Midbrain (tissue), 1 donor: ENCODE results near the gene ARRB1.

ENCODE experiments used
- DNase-seq: peaks from one replicate; lab custom pipeline; 2025; lab: John Stamatoyannopoulos, UW

The ARRB1 gene

DNA sequence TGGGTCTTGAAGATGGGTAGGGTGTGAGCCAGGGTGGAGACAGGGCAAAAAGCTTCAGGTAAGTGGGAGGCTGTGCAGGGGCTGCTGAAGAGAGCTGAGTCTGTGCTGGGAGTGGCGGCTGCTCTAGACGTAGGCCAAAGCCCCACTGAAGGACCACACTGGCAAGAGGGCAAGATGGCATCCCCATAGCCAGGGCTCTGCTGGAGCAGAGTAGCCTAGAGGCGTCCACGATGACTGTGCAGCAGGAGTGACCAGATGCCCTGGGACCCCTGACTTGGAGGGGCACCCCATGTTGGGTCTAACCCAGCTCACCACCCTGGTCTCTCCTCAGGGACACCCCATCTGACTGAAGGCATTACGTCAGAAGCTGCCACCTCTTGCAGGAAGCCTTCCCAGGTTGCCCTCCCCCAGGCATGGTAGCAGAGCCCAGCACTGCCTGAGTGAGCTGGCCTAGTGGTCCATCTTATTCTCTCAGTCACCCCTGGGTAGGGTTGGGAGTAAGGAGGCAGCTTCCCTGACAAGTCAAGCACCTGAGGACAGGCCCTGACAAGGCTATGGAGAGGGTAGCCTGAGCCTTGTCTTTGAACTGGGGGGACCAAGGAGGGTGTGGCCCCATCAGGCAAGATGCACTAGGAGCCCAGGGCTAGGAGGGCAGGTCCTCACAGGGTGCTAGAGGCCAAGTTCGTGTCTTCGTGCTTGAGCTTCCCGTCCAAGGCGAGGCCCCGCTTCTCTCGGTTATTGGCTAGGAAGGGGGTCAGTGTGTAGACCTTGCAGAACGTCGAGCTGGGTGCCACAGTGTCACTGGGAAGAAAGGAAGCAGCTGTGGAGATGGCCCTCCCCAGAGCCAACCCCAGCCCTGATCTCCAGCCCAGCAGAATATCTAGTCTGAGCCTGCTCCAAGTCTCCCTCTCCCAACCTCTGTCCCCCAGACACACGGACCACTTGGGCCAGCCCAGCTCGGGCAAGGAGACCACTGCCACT lies 77.8 kb downstream of the ARRB1 start:
- DNase-seq, result no peak

DNA sequence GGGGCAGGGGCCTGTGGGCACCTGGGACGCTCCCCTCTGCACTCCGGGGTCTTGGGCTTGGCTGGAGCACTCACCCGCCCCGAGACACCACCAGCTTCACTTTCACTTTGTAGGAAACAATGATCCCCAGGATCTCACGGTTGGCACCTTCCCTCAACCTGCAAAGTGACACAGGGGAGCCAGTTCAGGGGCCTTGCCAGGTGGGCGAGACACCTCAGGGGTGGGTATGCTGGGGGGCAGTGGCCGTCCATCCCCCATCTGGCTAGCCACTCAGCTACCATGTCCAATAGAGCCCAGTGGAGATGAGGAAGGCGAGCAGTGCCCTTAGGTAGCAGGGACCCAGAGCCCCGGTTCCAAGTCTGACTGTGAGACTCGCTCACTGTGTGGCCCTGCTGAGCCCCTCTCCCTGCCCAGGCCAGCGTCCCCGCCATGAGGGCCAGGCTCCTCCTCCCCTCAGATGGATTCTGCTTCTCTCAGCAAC lies 78.6 kb downstream of the ARRB1 start:
- DNase-seq, result no peak

DNA sequence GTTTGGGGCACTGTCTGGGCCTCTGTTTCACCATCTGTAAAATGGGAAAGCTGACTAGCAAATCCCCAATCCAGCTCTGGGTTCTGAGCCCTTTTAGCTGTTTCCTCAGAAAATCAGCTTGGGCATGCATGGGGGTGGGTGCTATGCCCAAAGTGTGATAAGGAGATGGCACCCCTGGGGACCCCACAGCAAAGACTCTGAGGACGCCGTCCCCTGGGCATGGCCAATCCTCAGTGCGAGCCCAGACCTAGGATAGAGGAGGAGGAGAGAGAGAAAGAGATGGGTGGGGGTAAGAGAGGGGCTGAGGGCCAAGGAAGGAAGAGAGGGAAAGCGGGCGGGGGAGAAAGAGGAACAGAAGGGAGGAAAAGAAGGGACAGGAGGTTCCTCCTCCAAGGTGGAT lies 79.1 kb downstream of the ARRB1 start:
- no peak for DNase-seq

DNA sequence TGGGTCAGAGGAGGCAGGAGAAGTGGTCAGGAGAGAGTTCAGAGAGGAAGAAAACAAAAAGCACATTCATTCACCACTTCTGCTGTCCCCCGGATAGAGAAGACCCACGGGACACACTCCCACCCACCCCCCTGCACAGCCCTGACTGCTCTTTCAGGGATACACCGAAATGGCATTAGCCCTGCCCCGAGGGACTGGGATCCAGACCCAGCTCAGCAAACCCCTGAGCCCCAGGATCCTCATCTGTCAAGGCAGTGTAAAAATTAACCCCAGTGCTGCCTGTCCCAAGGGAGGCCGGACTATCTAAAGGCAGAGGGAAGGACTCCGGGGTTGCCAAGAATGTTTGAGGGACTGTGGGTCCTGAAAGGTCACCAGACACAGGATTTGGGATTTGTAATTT lies 79.7 kb downstream of the ARRB1 start:
- no peak for DNase-seq

DNA sequence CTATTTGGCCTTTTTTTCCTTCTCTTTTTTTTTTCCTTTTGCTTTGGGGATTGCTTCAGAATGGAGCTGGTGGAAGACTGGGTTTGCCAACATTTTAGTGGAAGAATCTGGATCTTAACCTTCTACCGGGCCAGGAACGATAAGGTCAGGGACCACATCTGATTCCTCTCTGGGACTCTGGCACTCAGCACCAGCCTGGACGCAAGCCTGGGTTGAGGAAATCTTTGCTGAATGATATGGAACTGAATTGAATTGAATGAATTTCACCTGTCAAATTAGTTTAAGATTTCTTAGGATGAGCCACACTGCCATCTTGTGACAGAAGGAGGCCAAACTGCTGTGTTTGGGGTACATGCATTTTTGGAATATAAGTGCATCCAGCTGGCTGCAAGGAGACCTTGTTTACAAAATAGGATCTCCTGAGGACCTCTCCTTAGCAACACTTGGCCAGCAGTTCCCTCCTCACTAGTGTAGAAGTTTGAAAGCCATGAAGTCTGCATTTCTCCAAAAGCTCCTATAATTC lies 80.5 kb downstream of the ARRB1 start:
- DNase-seq, result no peak

DNA sequence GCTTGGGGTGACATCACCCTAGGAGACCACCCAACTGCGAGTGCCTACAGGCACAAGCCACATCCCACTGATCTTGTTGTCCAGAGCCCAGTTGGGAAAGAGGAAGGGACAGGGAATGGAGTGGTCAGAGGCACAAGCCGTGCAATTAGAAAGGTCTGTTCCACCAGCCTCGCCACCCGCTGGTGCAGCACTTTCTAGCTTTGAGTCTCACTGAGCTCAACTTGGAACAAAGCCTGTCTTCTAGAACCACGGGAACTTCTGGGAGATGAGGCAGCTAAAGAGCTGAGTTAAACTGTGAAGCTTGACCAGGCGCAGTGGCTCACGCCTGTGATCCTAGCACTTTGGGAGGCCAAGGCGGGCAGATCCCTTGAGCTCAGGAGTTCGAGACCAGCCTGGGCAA lies 81.6 kb downstream of the ARRB1 start:
- no peak for DNase-seq

DNA sequence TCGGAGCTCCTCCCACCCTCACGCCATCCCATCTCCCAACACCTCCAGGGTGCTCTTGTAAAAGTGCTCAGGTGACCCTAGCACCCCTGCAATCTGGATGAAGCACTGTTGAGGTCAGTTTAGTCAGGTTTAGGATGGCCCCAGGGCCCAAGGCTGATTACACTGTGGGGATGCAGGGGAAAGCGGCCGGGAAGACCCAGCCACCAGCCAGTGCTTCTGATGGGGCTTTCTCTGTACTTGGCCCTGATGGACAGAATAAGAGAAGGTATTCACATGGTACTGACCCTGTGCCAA lies 82.1 kb downstream of the ARRB1 start:
- no peak for DNase-seq

DNA sequence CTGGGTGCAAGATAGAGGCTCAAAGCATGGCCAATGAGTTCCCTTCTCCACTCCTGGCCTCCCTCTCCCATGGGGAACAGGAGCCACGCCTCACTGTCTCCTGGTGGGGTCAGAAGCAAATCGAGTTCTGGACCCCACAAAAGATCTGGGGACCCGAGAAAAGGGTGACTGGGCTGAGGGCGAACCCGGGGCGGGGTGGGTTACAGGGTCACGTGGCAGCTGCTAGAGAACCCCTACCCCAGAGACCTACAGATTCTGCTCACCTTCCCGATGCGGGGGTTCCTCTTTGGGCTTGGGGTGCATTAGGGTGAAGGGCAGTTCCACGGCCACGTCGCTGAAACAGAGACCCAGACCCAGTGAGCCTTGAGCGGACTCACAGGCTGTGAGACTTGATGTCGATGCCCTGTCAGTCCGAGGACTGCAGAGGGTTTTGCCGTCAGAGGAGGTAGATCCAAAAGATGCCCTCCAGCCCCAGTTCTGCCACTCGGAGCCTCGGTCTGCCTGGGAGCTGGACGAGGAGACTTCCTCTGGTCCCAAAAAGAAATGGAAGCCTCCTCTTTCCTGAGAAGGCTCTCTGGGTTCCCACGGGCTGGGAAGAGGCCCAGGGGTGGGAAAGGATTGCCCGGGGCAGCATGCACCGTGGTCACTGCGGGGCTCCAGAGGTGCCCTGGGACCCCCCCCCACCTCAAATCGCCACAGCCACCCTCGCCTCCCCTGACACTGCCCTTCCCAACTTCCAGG lies 82.7 kb downstream of the ARRB1 start:
- no peak for DNase-seq

DNA sequence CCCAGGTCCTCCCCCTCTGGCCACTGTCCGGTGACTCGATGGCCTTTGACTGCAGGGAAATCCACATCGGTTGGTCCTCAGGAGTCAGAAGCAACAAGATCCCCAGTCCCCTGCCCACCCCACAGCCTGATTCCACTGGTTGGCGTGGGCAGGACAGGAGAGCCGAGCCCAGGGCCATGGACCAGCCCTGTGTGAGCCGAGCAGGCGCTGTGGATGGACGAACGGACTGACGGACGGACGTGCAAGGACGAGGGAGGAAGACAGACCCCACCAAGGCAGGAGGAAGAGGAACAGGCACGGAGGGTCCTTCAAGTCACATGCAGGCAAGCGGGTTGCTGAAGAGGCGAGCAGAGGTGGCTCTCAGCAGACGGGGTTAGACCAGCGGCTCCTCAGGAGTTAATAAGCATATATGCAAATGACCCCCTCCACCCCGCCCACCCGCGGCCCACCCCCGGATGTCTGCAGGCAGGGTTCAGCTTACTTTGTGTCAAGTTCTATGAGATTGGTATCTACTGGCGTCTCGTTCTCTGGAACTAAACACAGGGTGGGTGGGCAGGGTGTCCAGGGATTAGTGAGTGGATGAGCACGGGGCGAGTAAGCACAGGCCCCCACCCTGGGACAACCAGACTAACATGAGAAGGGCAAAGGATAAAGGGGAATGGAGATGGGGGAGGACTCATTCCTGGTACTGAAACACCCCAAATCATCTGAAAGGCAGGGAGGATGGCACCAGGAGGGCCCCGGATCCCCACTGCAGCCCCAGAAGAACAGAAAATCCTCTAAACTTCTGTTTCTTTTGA lies 84.1 kb downstream of the ARRB1 start:
- no peak for DNase-seq

DNA sequence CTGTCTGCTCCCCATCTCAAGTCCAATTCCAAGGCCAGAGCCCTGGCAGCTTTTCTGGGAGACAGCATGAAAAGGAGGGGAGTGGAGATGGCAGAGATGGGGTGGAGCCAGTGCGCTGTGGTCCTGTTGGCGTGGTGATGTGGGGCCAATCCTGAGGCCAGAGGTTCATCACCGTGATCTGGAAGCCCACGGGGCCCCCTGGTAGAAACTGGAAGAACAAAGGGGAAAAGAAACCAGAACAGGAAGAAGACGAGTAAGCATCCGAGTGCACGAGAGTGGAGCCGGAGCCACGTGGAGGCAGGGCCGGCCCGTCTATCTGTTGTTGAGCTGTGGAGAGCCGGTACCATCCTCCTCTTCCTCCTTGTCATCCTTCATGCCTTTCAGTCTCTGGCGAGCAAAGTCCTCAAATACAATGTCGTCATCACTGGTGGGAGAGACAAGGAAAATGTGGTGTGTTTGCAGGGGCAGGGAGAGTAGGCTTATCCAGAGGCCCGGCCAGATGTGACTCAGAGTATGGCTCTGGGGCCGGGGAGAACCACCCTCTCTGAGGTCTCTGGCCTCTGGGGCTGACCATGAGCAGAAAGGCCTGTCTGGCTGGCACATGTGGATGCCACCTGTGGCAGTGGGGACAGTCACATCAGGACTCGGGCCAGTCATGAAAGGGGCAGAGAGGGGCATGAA lies 85.5 kb downstream of the ARRB1 start:
- no peak for DNase-seq

DNA sequence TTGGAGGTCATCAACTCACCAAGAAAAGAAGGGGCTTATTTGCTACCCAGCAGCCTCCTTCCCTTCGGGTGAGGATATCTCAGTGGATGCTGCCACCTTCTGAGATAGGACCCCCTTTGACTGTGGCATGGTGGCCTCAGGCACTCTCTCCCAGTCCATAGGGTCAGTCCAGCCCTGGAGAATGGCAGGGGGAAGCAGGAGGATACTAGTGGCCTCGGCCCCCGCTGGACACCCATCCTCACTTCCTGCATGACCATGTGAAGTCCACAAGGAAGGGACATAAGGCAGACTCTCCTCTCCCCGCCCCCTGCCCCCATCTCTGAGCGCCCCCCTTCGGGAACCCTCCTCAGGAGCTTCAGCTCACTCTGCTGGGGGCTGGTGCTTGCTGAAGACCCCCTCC lies 86.5 kb downstream of the ARRB1 start:
- DNase-seq, result no peak

DNA sequence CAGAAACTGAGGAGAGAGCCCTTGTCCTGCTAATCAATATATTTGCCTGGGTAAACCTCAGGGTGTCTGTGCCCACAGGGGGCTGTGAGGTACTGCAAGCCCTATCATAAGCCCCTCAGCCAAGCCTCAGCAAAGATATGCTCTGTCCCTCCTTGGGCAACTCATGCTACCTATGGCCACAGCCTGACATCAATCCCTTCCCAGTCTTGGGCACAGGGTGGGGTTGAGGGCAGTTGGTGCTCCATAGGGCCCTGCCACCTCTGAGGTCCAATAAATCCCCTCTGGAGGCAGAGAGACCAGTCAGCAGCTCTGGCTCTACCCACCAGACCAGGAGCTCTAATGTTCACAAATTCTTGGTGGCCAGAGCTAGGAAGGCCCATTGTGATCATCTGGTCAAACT lies 87.1 kb downstream of the ARRB1 start:
- DNase-seq, result no peak

DNA sequence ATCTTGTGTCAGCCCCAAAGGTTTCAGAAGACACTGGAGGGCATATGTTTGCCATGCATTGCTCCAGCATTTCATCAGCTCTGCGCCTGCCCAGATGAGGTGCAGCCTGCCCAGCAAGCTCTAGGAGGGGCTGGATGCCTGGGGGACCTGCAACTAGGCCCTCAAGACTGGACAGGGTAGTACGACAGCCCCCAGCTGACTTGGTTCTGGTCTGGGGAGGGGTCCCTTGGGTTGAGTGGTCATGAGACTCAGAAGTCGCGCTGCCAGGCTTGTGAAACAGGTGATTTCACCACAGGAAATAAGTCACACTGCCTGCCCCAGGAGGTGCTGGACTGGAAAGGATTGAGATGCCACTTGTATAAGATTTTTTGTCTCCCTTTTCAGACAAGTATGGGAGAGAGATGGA lies 87.5 kb downstream of the ARRB1 start:
- no peak for DNase-seq

DNA sequence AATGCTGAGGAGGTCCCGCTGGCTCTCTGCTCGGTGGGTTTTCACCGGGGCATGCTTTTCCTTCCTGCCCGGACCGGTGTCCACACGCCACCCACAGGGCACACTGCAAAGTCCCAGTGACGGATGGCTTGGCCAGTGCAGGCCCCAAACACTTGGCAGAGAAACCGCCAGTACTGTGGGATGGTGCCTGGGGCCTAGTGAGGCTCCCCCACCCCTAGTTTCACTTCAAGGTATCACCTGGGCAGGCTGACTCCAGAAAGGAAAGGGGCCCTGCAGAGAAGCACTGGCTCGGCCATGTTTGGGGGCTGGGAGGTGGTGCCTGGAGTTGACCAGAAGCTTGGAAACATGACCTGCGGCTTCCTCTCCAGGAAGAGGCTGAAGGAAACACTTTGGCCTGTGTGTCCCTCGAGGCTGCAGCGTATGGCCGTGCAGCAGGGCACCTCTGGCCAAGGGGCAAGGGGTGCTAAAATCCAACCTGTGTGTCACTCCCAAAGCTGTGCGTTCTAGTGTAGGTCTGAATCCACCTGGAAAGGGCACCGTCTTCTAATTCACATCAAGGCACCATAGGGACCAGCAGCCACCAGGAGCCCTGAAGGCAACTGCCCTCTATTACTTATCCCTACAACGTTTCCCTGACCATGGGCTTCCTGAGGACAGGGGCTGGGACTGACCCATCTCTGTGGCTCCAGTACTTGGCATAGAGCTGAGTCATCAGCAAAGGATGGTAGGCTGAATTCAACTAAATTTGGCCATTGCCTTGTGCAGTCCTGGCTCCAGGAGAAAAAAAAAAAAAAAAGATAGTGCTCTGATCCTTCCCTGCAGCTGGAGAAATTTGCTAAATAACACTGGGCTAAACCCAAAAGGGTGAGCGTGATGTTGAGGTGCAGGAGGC lies 88.3 kb downstream of the ARRB1 start:
- no peak for DNase-seq

DNA sequence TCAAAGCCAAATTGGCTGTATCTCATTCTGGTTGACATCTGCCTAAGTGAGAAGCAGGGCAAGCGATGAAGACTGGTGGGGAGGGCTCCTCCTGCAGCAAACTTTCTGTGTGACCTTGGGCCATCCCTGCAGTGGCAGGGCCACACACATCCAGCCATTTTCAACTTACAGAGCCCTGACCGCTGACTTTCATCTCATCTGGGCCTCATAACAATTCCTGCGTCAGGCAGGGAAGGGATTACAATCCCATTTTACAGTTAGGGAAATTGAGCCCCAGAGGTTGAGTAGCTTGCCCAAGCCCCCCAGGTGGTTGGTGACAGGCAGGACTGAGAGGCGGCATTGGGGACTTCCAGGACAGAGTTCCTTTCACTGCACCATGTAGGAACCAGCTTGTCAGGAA lies 89.0 kb downstream of the ARRB1 start:
- DNase-seq, result no peak

DNA sequence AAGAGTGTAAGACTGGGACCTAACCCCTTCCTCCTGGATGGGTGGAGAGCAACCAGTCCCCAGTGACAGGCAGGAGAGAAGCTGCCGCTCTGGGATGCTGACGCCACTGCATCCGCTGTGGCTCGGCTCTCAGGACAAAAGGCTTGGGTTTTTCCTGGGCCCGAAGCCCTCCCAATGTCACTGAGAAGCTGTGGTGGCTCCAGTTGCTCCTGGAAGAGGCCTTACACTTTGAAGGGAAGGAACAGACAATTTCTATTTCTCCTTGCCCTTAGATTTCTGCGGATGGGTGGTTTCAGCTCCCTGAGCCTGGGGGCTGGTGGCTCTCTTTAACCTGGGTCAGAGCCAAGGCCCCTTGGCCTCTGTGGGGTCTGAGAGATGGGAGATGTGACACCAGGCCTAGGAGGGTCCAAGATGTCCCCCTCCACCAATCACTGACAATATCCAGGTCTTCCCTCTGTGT lies 89.5 kb downstream of the ARRB1 start:
- no peak for DNase-seq

DNA sequence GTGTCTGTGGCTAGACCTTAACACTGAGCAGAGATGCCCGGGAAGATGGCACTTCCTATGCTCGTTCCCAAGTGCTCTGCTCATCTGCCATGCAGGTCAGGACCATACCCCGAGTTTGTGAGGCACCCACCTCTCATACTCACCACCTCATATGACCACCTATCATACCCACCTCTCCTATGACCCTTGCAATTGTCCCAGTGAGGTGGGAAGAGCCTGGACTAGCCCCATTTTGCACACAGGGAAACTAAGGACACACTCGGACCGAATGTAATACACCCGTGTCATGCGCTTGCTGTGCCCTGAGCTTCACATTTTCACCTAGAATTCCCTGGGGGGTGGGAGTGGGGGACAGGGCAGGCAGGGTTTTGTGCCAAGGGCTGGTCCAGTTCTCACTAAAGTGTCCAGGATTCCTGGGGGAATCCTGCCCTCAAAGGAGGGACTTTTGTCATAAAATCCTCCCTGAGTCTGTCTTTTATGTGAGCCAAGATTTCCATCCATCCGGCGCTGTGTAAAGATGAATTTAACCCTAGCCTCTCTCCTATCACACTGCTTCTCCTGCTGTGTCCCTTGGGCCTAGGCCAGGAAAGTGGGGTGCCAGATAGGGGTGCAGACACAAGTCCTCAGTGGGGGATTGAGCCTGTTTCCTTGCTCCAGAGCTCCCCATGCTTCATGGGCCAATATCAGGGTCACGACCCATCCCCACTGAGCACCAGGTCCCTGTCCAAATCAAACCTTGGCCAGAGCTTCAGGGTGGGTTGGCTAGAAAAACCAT lies 90.9 kb downstream of the ARRB1 start:
- DNase-seq, result no peak

DNA sequence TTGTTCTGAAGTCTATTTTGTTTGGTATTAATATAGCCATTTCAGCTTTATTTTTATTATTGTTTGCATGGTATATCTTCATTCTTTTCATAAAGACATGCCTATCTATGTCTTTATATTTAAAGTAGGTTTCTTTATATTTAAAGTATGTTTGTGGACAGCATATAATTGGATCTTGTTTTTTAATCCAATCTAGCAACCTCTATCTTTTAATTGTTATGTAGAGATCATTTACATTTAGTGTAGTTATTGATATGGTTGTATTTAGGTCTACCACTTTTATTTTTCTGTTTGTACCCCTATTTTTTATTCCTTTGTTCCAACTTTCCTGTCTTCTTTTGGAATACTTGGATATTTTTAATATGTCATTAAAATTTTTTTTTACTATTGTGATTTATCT lies 97.1 kb downstream of the ARRB1 start:
- DNase-seq, result no peak

DNA sequence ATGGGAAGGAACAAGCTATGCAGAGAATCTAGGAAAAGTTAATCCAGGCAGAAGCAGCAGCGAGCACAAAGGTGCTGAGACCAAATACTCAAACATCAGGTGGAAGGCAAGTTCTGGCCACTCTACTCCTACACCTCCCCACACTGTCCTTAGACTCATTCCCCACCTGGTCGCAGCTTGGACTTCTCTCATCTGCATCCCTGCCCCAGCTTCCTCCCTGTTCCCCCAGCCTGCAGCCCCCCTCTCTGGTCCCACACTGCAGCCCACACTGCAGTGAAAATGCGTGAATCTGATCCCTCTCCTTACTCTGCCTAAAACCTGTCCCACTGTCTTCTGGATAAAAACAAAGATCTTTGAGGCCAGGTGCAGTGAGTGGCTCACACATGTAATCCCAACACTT lies 101.8 kb downstream of the ARRB1 start:
- no peak for DNase-seq

DNA sequence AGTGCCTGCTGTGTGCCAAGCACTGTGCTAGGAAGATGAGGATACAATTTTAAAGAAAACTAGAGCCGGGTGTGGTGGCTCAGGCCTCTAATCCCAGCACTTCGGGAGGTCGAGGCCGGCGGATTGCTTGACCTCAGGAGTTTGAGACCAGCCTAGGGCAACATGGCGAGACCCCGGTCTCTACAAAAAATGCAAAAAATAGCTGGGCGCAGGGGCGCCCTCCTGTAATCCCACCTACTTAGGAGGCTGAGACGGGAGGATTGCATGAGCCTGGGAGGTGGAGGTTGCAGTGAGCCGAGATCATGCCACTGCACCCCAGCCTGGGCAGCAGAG lies 102.6 kb downstream of the ARRB1 start:
- no peak for DNase-seq
